Neural cell (in vitro differentiated cells): ENCODE measurements around the gene OR2AT4. TPM values are rescaled to one million over a fixed set of nuclear protein-coding genes. Genes with fewer than 3 reads are reported as not detected.
"Not testable (repeated sequence)": the region's sequence is repeated elsewhere in the genome, so short reads cannot be mapped to it uniquely, and the experiment has no call there.

Experiments used
- H2AFZ ChIP-seq: fragments of 200-600, 300-800 bp; sonication (generic), shearing (Covaris generic); 2 replicates; pipeline ENCODE4 v1.6.0; 2014; ENCODE audit warnings: low read depth, mild to moderate bottlenecking, antibody characterized with exemption, low read length, moderate library complexity
- H3F3A ChIP-seq: fragments of 200-600 bp; shearing (Covaris generic); 2 replicates; pipeline ENCODE4 v1.6.1; 2016; ENCODE audit warnings: mild to moderate bottlenecking, moderate library complexity, mixed read lengths, antibody characterized with exemption, low read length; ENCODE audit not compliant: insufficient read depth, poor library complexity, severe bottlenecking
- H3K27ac ChIP-seq: fragments of 200-600, 300-800 bp; sonication (generic), shearing (Covaris generic); 2 replicates; pipeline ENCODE4 v1.5.1; 2014; ENCODE audit warnings: mild to moderate bottlenecking, low read length, moderate library complexity
- H3K27me3 ChIP-seq: fragments of 300-800, 200-600 bp; sonication (generic), shearing (Covaris generic); 2 replicates; pipeline ENCODE4 v1.6.0; 2014; ENCODE audit warnings: mild to moderate bottlenecking, low read depth, low read length, moderate library complexity; ENCODE audit not compliant: insufficient read depth
- H3K36me3 ChIP-seq: fragments of 300-800, 200-600 bp; sonication (generic), shearing (Covaris generic); 2 replicates; pipeline ENCODE4 v1.5.1; 2014; ENCODE audit warnings: mild to moderate bottlenecking, antibody characterized with exemption, low read length, moderate library complexity; ENCODE audit not compliant: insufficient read depth
- H3K4me2 ChIP-seq: fragments of 300-800, 200-600 bp; sonication (generic), shearing (Covaris generic); 2 replicates; pipeline ENCODE4 v1.6.0; 2014; ENCODE audit warnings: mild to moderate bottlenecking, low read length
- H3K4me3 ChIP-seq: fragments of 300-800, 200-600 bp; sonication (generic), shearing (Covaris generic); 2 replicates; pipeline ENCODE4 v1.5.1; 2014; ENCODE audit warnings: mild to moderate bottlenecking, low read length, moderate library complexity
- H3K79me2 ChIP-seq: fragments of 200-600 bp; shearing (Covaris generic); replicated peaks from 2 replicates; pipeline ENCODE4 v1.6.0; 2014; ENCODE audit warnings: mild to moderate bottlenecking, low read length, moderate library complexity; ENCODE audit not compliant: insufficient read depth
- H3K9ac ChIP-seq: fragments of 300-800, 200-600 bp; sonication (generic), shearing (Covaris generic); 2 replicates; pipeline ENCODE4 v1.6.1; 2016; ENCODE audit warnings: mild to moderate bottlenecking, low read length, mixed read lengths
- H3K9me2 ChIP-seq: fragments of 200-600 bp; shearing (Covaris generic); 2 replicates; pipeline ENCODE4 v1.6.1; 2016; ENCODE audit warnings: mild to moderate bottlenecking, low read length, mixed read lengths; ENCODE audit not compliant: insufficient read depth
- H3K9me3 ChIP-seq: fragments of 200-600, 300-800 bp; sonication (generic), shearing (Covaris generic); 2 replicates; pipeline ENCODE4 v1.6.1; 2016; ENCODE audit warnings: mild to moderate bottlenecking, mixed run types, low read length, moderate library complexity, mixed read lengths
- H4K20me1 ChIP-seq: fragments of 200-600 bp; shearing (Covaris generic); 2 replicates; pipeline ENCODE4 v1.6.1; 2016; ENCODE audit warnings: mild to moderate bottlenecking, mixed run types; ENCODE audit not compliant: insufficient read depth
- EP300 ChIP-seq: fragments of 450-650 bp; conservative IDR thresholded peaks from 2 replicates; pipeline ENCODE4 v1.6.1; 2014; ENCODE audit warnings: antibody characterized with exemption, mild to moderate bottlenecking, moderate library complexity; ENCODE audit not compliant: poor library complexity, severe bottlenecking
- EZH2 ChIP-seq: fragments of 200-600, 300-800 bp; shearing (Covaris generic), sonication (generic); IDR thresholded peaks from 2 replicates; pipeline ENCODE4 v1.6.1; 2014; ENCODE audit warnings: antibody characterized with exemption, low read length, borderline replicate concordance, mild to moderate bottlenecking; ENCODE audit not compliant: insufficient read depth, poor library complexity, severe bottlenecking
- MXI1 ChIP-seq: fragments of 450-650 bp; conservative IDR thresholded peaks from 2 replicates; pipeline ENCODE4 v1.6.1; 2014; ENCODE audit warnings: antibody characterized with exemption, mild to moderate bottlenecking; ENCODE audit not compliant: poor library complexity, severe bottlenecking
- POLR2AphosphoS5 ChIP-seq: IDR thresholded peaks from 2 replicates; pipeline ENCODE4 v1.6.1; 2012
- RAD21 ChIP-seq: fragments of 450-650 bp; conservative IDR thresholded peaks from 2 replicates; pipeline ENCODE4 v1.6.1; 2014; ENCODE audit warnings: antibody characterized with exemption, mild to moderate bottlenecking, moderate library complexity
- SMC3 ChIP-seq: fragments of 450-650 bp; conservative IDR thresholded peaks from 2 replicates; pipeline ENCODE4 v1.6.1; 2014; ENCODE audit warnings: antibody characterized with exemption, mild to moderate bottlenecking, moderate library complexity; ENCODE audit not compliant: poor library complexity
- TAF1 ChIP-seq: IDR thresholded peaks from 2 replicates; pipeline ENCODE4 v1.6.1; 2012; ENCODE audit warnings: low read depth
- polyA plus RNA-seq: library from polyadenylated mRNA; depleted of rRNA; stranded (reverse); fragments of >200 nt; gene quantifications from 2 replicates; pipeline ENCODE4 v1.2.3, GENCODE V29; 2014
- TF ChIP-seq, protein P1 (sequence below): fragments of 450-650 bp; IDR thresholded peaks from 2 replicates; pipeline ENCODE4 v1.5.1; 2014; ENCODE audit warnings: antibody characterized with exemption, mild to moderate bottlenecking, moderate library complexity; ENCODE audit not compliant: poor library complexity, severe bottlenecking
- TF ChIP-seq, protein P2 (sequence below): IDR thresholded peaks from 2 replicates; pipeline ENCODE4 v1.6.1; 2012; ENCODE audit warnings: borderline replicate concordance

Gene OR2AT4
- polyA plus RNA-seq, 1 donor from 2014 or later, result not detected

DNA sequence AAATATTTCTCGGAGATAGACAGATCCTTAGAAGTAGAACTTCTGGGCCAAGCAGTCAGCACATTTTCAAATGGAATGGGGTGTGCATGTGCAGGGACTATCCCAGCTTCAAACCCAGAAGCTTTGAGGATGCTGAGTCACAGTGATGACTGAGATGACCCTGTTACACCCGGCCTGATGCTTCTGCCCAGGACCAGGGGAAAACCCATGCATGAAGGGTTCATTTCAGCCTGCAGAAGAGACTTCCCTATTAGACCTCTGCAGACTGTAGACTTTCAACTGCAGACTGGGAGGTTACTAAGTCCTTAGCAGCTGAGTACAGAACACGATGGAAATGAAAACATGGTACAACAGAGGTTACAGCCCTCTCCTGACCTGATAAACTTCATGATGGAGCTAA is 3.6 kb upstream of the OR2AT4 start:
- Histone ChIP-seq H3K9ac (no peak overlapping the region), H4K20me1 (no peaks in the 10 kb centered on the region), H3K4me2 (no peak overlapping the region), H3K79me2 (no peaks in the 10 kb centered on the region), H3K4me3 (no peak overlapping the region), H2AFZ (no peak overlapping the region), H3K9me2 (no peaks in the 10 kb centered on the region), H3F3A (no peaks in the 10 kb centered on the region), H3K27me3 (no peaks in the 10 kb centered on the region), H3K9me3 (no peaks in the 10 kb centered on the region), H3K27ac (no peak overlapping the region), H3K36me3 (no peaks in the 10 kb centered on the region)
- TF ChIP-seq, protein P1, sequence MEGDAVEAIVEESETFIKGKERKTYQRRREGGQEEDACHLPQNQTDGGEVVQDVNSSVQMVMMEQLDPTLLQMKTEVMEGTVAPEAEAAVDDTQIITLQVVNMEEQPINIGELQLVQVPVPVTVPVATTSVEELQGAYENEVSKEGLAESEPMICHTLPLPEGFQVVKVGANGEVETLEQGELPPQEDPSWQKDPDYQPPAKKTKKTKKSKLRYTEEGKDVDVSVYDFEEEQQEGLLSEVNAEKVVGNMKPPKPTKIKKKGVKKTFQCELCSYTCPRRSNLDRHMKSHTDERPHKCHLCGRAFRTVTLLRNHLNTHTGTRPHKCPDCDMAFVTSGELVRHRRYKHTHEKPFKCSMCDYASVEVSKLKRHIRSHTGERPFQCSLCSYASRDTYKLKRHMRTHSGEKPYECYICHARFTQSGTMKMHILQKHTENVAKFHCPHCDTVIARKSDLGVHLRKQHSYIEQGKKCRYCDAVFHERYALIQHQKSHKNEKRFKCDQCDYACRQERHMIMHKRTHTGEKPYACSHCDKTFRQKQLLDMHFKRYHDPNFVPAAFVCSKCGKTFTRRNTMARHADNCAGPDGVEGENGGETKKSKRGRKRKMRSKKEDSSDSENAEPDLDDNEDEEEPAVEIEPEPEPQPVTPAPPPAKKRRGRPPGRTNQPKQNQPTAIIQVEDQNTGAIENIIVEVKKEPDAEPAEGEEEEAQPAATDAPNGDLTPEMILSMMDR, result no peak
- TF ChIP-seq EP300 (no peak), TAF1 (no peak)
- TF ChIP-seq, protein P2, sequence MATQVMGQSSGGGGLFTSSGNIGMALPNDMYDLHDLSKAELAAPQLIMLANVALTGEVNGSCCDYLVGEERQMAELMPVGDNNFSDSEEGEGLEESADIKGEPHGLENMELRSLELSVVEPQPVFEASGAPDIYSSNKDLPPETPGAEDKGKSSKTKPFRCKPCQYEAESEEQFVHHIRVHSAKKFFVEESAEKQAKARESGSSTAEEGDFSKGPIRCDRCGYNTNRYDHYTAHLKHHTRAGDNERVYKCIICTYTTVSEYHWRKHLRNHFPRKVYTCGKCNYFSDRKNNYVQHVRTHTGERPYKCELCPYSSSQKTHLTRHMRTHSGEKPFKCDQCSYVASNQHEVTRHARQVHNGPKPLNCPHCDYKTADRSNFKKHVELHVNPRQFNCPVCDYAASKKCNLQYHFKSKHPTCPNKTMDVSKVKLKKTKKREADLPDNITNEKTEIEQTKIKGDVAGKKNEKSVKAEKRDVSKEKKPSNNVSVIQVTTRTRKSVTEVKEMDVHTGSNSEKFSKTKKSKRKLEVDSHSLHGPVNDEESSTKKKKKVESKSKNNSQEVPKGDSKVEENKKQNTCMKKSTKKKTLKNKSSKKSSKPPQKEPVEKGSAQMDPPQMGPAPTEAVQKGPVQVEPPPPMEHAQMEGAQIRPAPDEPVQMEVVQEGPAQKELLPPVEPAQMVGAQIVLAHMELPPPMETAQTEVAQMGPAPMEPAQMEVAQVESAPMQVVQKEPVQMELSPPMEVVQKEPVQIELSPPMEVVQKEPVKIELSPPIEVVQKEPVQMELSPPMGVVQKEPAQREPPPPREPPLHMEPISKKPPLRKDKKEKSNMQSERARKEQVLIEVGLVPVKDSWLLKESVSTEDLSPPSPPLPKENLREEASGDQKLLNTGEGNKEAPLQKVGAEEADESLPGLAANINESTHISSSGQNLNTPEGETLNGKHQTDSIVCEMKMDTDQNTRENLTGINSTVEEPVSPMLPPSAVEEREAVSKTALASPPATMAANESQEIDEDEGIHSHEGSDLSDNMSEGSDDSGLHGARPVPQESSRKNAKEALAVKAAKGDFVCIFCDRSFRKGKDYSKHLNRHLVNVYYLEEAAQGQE, result no peak

DNA sequence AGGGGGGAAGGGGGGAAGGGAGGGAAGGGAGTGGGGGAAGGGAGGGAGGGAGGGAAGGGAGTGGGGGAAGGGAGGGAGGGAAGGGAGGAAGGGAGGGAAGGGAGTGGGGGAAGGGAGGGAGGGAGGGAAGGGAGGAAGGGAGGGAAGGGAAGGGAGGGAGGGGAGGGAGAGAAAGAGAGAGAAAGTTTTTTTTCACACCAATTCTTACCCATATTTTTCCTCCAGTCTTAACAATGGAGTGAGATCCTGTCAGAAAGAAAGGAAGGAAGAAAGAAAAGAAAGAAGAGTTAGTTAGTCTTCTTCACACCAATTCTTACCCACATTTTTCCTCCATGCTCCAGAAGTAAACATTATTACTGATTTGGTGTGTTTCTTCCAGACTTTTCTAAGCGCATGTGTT is 3.0 kb upstream of the OR2AT4 start:
- H3K79me2 ChIP-seq, result no peaks in the 10 kb centered on the region
- no peak for TF ChIP-seq MXI1
- TF ChIP-seq, protein P1, result no peak
- no peak for TF ChIP-seq TAF1
- no peak for TF ChIP-seq EP300
- TF ChIP-seq, protein P2, result no peak
- TF ChIP-seq POLR2AphosphoS5, result no peak
- TF ChIP-seq EZH2, result no peak
- TF ChIP-seq SMC3, result no peak
- no peak for TF ChIP-seq RAD21
- H3K27me3 ChIP-seq, result no peaks in the 10 kb centered on the region
- no peak overlapping the region for H3K27ac ChIP-seq
- no peaks in the 10 kb centered on the region for H4K20me1 ChIP-seq
- H2AFZ ChIP-seq, result no peak overlapping the region
- H3K4me2 ChIP-seq, result no peak overlapping the region
- H3K9ac ChIP-seq, result no peak overlapping the region
- H3K9me3 ChIP-seq, result no peaks in the 10 kb centered on the region
- no peaks in the 10 kb centered on the region for H3K36me3 ChIP-seq
- no peak overlapping the region for H3K4me3 ChIP-seq
- H3K9me2 ChIP-seq, result no peaks in the 10 kb centered on the region
- H3F3A ChIP-seq, result no peaks in the 10 kb centered on the region

DNA sequence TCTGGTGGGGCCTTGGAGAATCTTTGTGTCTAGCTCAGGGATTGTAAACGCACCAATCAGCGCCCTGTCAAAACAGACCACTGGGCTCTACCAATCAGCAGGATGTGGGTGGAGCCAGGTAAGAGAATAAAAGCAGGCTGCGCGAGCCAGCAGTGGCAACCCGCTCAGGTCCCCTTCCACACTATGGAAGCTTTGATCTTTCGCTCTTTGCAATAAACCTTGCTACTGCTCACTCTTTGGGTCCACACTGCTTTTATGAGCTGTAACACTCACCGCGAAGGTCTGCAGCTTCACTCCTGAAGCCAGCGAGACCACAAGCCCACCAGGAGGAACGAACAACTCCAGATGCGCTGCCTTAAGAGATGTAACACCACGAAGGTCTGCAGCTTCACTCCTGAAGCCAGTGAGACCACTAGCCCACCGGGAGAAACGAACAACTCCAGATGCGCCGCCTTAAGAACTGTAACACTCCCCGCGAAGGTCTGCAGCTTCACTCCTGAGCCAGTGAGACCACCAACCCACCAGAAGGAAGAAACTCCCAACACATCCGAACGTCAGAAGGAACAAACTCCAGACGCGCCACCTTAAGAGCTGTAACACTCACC is 2.3 kb upstream of the OR2AT4 start:
- H3K4me2 ChIP-seq, H3K79me2 ChIP-seq, H3F3A ChIP-seq, H2AFZ ChIP-seq, H3K27me3 ChIP-seq, H3K9ac ChIP-seq, H3K27ac ChIP-seq, H3K36me3 ChIP-seq, H3K4me3 ChIP-seq, H4K20me1 ChIP-seq, H3K9me3 ChIP-seq, H3K9me2 ChIP-seq: not testable (repeated sequence)
